HL-60 (cell line): ENCODE data around the gene TLL2.

ENCODE experiments used
- CTCF ChIP-seq: IDR thresholded peaks from one replicate; pipeline ENCODE4 v1.5.1; 2011; ENCODE audit warnings: low read length, control low read depth, inconsistent platforms; ENCODE audit not compliant: insufficient read depth
- GABPA ChIP-seq: IDR thresholded peaks from 2 replicates; pipeline ENCODE4 v1.6.1; 2012; ENCODE audit warnings: low read depth
- POLR2AphosphoS5 ChIP-seq: IDR thresholded peaks from 2 replicates; pipeline ENCODE4 v1.6.1; 2012; ENCODE audit warnings: low read depth
- REST ChIP-seq: IDR thresholded peaks from 2 replicates; pipeline ENCODE4 v1.6.1; 2012; ENCODE audit warnings: low read depth; ENCODE audit not compliant: insufficient replicate concordance
- SPI1 ChIP-seq: IDR thresholded peaks from 2 replicates; pipeline ENCODE4 v1.6.1; 2012; ENCODE audit warnings: low read depth, mild to moderate bottlenecking, borderline replicate concordance

- TF ChIP-seq CTCF (no peak), REST (no peak), SPI1 (no peak), POLR2AphosphoS5 (no peak), GABPA (no peak)
Measured at GRCh38 chr10:96493871-96494525, 19.7 kb downstream of the TLL2 start.
